Lung microvascular endothelial cell (primary cell): Measurements from ENCODE around the gene LARP1. TPM values are rescaled to one million over a fixed set of nuclear protein-coding genes. Genes with fewer than 3 reads are reported as not detected.
A peak's percentile ranks its signal among the peaks of the same experiment; 100 is the strongest.

Experiments used
- DNase-seq, 2 donors: peaks; one replicate each; pipeline versions ENCODE4 v3.0.0 to v3.0.0-alpha.2; 2010; ENCODE audit warnings: low read depth in 2 of 2
- total RNA-seq: library from RNA; depleted of rRNA; stranded (reverse); fragments of >200 nt; gene quantifications from 2 replicates; pipeline ENCODE4 v1.2.1, GENCODE V29; 2014

The LARP1 gene
- total RNA-seq, 1 donor from 2014 or later, result 33.7 TPM

GRCh38 chr5:154791535-154791934 is 36.4 kb downstream of the LARP1 start:
- DNase-seq, result no peak

- peak in 1 of 2 donors; percentile 19 for DNase-seq
Measured at GRCh38 chr5:154793599-154794524, 38.7 kb downstream of the LARP1 start.

- peak in 1 of 2 donors; percentile 24 for DNase-seq
Measured at GRCh38 chr5:154794525-154795234, 39.5 kb downstream of the LARP1 start.

- no peak for DNase-seq
Measured at GRCh38 chr5:154795235-154795596, 40.0 kb downstream of the LARP1 start.

- DNase-seq, result no peak
Measured at GRCh38 chr5:154797762-154798161, 42.6 kb downstream of the LARP1 start.

GRCh38 chr5:154800582-154800981 is 45.4 kb downstream of the LARP1 start:
- no peak for DNase-seq

GRCh38 chr5:154801083-154801482 is 45.9 kb downstream of the LARP1 start:
- DNase-seq, result peak in 1 of 2 donors; percentile 60

- DNase-seq, result no peak
Measured at GRCh38 chr5:154802050-154802449, 46.9 kb downstream of the LARP1 start.

GRCh38 chr5:154806176-154806575 is 51.0 kb downstream of the LARP1 start:
- no peak for DNase-seq

GRCh38 chr5:154811239-154811638 is 56.1 kb downstream of the LARP1 start:
- DNase-seq, result no peak

- DNase-seq, result peak; percentile 81 to 88
Measured at GRCh38 chr5:154811653-154812465, 56.7 kb downstream of the LARP1 start.

- no peak for DNase-seq
Measured at GRCh38 chr5:154813158-154813557, 58.0 kb downstream of the LARP1 start.

GRCh38 chr5:154813736-154814135 is 58.6 kb downstream of the LARP1 start:
- no peak for DNase-seq

- DNase-seq, result no peak
Measured at GRCh38 chr5:154815025-154815424, 59.8 kb downstream of the LARP1 start.

- DNase-seq, result no peak
Measured at GRCh38 chr5:154815684-154816247, 60.6 kb downstream of the LARP1 start.

GRCh38 chr5:154816891-154817492 is 61.8 kb downstream of the LARP1 start:
- peak in 1 of 2 donors; percentile 63 for DNase-seq

GRCh38 chr5:154817815-154818214 is 62.6 kb downstream of the LARP1 start:
- no peak for DNase-seq

- no peak for DNase-seq
Measured at GRCh38 chr5:154818471-154819116, 63.4 kb downstream of the LARP1 start.

- no peak for DNase-seq
Measured at GRCh38 chr5:154819546-154819945, 64.4 kb downstream of the LARP1 start.

GRCh38 chr5:154820383-154820782 is 65.2 kb downstream of the LARP1 start:
- no peak for DNase-seq
